Tibial nerve (tissue), 4 donors: Measurements from ENCODE around the gene RNF220.

Experiments used
- CTCF ChIP-seq, 5 experiments: fragments of 200-600 bp in 3 of 5; fragments of 450-650 bp in 2 of 5; sonication (generic) in 3 of 5; IDR thresholded peaks; one replicate each; pipeline ENCODE4 v1.5.1; 2016 to 2019; ENCODE audit warnings: antibody characterized with exemption in 5 of 5, mild to moderate bottlenecking in 3 of 5, moderate library complexity in 2 of 5
- EP300 ChIP-seq, 2 donors: sonication (generic); formaldehyde crosslinking; IDR thresholded peaks; one replicate each; pipeline ENCODE4 v1.6.1; 2017; ENCODE audit warnings: antibody characterized with exemption in 2 of 2, mild to moderate bottlenecking in 1 of 2
- POLR2A ChIP-seq, 2 donors: fragments of 450-650 bp; IDR thresholded peaks; one replicate each; pipeline ENCODE4 v1.6.1; 2017; ENCODE audit warnings: antibody characterized with exemption in 2 of 2, mild to moderate bottlenecking in 2 of 2, moderate library complexity in 2 of 2

DNA sequence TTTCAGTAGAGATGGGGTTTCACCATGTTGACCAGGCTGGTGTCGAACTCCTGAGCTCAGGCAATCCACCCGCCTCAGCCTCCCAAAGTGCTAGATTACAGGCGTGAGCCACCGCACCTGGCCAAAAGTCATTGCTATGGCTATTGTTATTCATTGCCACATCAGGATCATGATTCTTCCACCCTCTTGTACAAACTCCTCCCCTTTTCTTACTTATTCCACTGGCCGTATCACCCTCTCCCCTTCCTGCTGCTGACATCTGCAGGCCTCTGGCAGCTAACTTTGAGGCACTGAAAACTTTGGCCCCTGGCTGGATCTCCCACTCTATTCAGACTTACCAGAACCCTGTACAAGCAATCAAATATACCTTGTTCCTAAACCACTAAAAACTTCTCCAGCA lies 258.4 kb downstream of the RNF220 start:
- TF ChIP-seq CTCF (IDR thresholded peaks at IDR 0.05) (no peak), EP300 (IDR thresholded peaks at IDR 0.05) (no peak), POLR2A (IDR thresholded peaks at IDR 0.05) (no peak)
